Endothelial cell of umbilical vein (primary cell): Measurements from ENCODE around the gene SPATA24. TPM values are rescaled to one million over a fixed set of nuclear protein-coding genes. Genes with fewer than 3 reads are reported as not detected.

Experiments
- BruUV-seq: library from RNA; stranded (reverse); fragments of 400-500 nt; replicated peaks from 2 replicates; lab custom pipeline; 2021; lab: Mats Ljungman, UMichigan
- CTCF ChIA-PET: fragments of 300-600, 350-600 bp; sonication (Branson Sonifier 250); formaldehyde crosslinking; loops from one replicate; lab custom pipeline; 2021; ENCODE audit warnings: antibody characterized with exemption, inconsistent platforms; lab: Charles Lee
- POLR2A ChIA-PET: fragments of 300-600, 350-600 bp; sonication (Branson Sonifier 250); formaldehyde crosslinking; loops from one replicate; lab custom pipeline; 2021; ENCODE audit warnings: antibody characterized with exemption, inconsistent platforms; lab: Charles Lee
- DNase-seq: peaks from one replicate; pipeline ENCODE4 v3.0.0-alpha.2; 2011; ENCODE audit warnings: low read depth, low spot score
- FAIRE-seq: peaks from 2 replicates; lab custom pipeline; 2011; peaks lifted over from hg19 to GRCh38; lab: Jason Lieb, UNC
- H2AFZ ChIP-seq: 2 replicates; pipeline ENCODE4 v1.6.0; 2012; ENCODE audit warnings: low read depth, low read length, control low read depth, inconsistent platforms
- H3K27ac ChIP-seq: 2 replicates; pipeline ENCODE4 v1.5.1; 2011; ENCODE audit warnings: low read depth, mild to moderate bottlenecking, control low read depth, low read length, moderate library complexity; ENCODE audit not compliant: insufficient read depth
- H3K27me3 ChIP-seq, 2 experiments: 2 replicates each; pipeline versions ENCODE4 v1.6.0 to v1.6.1; 2011; ENCODE audit warnings: low read length in 2 of 2, mixed read lengths in 1 of 2; ENCODE audit not compliant: control insufficient read depth in 2 of 2, insufficient read depth in 2 of 2
- H3K36me3 ChIP-seq, 2 experiments: 2 replicates in 1 of 2; 3 replicates in 1 of 2; pipeline ENCODE4 v1.5.1; 2011; ENCODE audit warnings: low read length in 2 of 2, mild to moderate bottlenecking in 1 of 2, moderate library complexity in 1 of 2; ENCODE audit not compliant: control insufficient read depth in 2 of 2, insufficient read depth in 2 of 2; ENCODE audit errors: extremely low read depth in 1 of 2
- H3K4me1 ChIP-seq: 3 replicates; pipeline ENCODE4 v1.5.1; 2011; ENCODE audit warnings: mild to moderate bottlenecking, low read length; ENCODE audit not compliant: control insufficient read depth, insufficient read depth; ENCODE audit errors: extremely low read depth
- H3K4me2 ChIP-seq: 2 replicates; pipeline ENCODE4 v1.6.1; 2011; ENCODE audit warnings: low read length, control low read depth, mixed read lengths; ENCODE audit not compliant: insufficient read depth
- H3K4me3 ChIP-seq, 3 experiments: fragments of 200-600 bp in 1 of 3; sonication (generic), shearing (Covaris generic) in 1 of 3; replicated peaks in 1 of 3; 2 replicates each; pipeline ENCODE4 v1.5.1; 2011 to 2016; ENCODE audit warnings: control low read depth in 3 of 3, low read length in 3 of 3, mild to moderate bottlenecking in 2 of 3, inconsistent platforms in 1 of 3, low read depth in 1 of 3, moderate library complexity in 1 of 3; ENCODE audit not compliant: insufficient read depth in 1 of 3
- H3K79me2 ChIP-seq: 2 replicates; pipeline ENCODE4 v1.6.0; 2012; ENCODE audit warnings: low read length, inconsistent platforms; ENCODE audit not compliant: control insufficient read depth, insufficient read depth
- H3K9ac ChIP-seq: replicated peaks from 2 replicates; pipeline ENCODE3; 2011; ENCODE audit warnings: low read length, control low read depth; ENCODE audit not compliant: insufficient read depth; ENCODE audit errors: extremely low read depth
- H3K9me1 ChIP-seq: replicated peaks from 3 replicates; pipeline ENCODE4 v1.6.0; 2011; ENCODE audit warnings: mild to moderate bottlenecking, low read length; ENCODE audit not compliant: control insufficient read depth, insufficient read depth; ENCODE audit errors: extremely low read depth
- H3K9me3 ChIP-seq: replicated peaks from 2 replicates; pipeline ENCODE4 v1.5.1; 2012; ENCODE audit warnings: low read length, inconsistent platforms; ENCODE audit not compliant: control insufficient read depth, insufficient read depth
- H4K20me1 ChIP-seq: replicated peaks from 2 replicates; pipeline ENCODE3; 2011; ENCODE audit warnings: mild to moderate bottlenecking, low read length; ENCODE audit not compliant: control insufficient read depth, insufficient read depth; ENCODE audit errors: extremely low read depth
- CTCF ChIP-seq, 2 donors: IDR thresholded peaks; 1 replicate in 1 of 2; 2 replicates in 1 of 2; pipeline ENCODE4 v1.5.1; 2011; ENCODE audit warnings: low read length in 2 of 2, mild to moderate bottlenecking in 2 of 2, moderate library complexity in 2 of 2, control low read depth in 1 of 2, inconsistent platforms in 1 of 2, low read depth in 1 of 2; ENCODE audit not compliant: insufficient read depth in 1 of 2; ENCODE audit errors: extremely low read depth in 1 of 2
- EZH2 ChIP-seq: IDR thresholded peaks from 2 replicates; pipeline ENCODE4 v1.6.1; 2012; ENCODE audit warnings: borderline replicate concordance, low read depth, mild to moderate bottlenecking, moderate library complexity, low read length, inconsistent platforms; ENCODE audit not compliant: severe bottlenecking
- GATA2 ChIP-seq: IDR thresholded peaks from 2 replicates; pipeline ENCODE4 v1.7.0; 2011; ENCODE audit warnings: low read depth, mild to moderate bottlenecking, moderate library complexity, mixed read lengths, low read length; ENCODE audit not compliant: insufficient read length, insufficient read depth
- MYC ChIP-seq: IDR thresholded peaks from one replicate; pipeline ENCODE4 v1.6.1; 2011; ENCODE audit warnings: mild to moderate bottlenecking, low read depth, low read length
- POLR2A ChIP-seq: IDR thresholded peaks from 2 replicates; pipeline ENCODE4 v1.6.1; 2012; ENCODE audit warnings: low read depth, mild to moderate bottlenecking, control low read depth, low read length
- dilution Hi-C: fragments of 300-500 bp; cut with MboI; formaldehyde crosslinking; loops from one replicate; pipeline ENCODE4 v1.15.0; 2019; ENCODE audit warnings: low sequenced_read_pairs; ENCODE audit not compliant: extremely low pct_ligation_motif_present
- intact Hi-C: fragments of 100-400 bp; cut with micrococcal nuclease; formaldehyde crosslinking; loops from one replicate; pipeline ENCODE4 v1.10.0; 2022
- polyA plus RNA-seq, 4 experiments: library from polyadenylated mRNA; depleted of rRNA in 3 of 4; stranded (reverse) in 3 of 4; unstranded in 1 of 4; fragments of >200 nt; gene quantifications; 2 replicates each; pipeline versions ENCODE4 v1.2.1 to v1.2.3, GENCODE V29; 2011 to 2012; ENCODE audit warnings: missing spikeins in 1 of 4
- total RNA-seq: library from RNA; stranded (reverse); gene quantifications from 2 replicates; pipeline ENCODE4 v1.2.3, GENCODE V29; 2021

SPATA24 gene
- total and polyA plus RNA-seq, 2 donors (not counting 3 experiments of a cell fraction or from before 2014, with no cell fraction given), result 3.2 to 7.9 TPM

GRCh38 chr5:139386050-139386438, 17.8 kb downstream of the SPATA24 start:
- H3K27me3 ChIP-seq, result no peaks in the 10 kb centered on the region
- H3K4me3 ChIP-seq, result no peak overlapping the region
- H3K9me3 ChIP-seq, result no peaks in the 10 kb centered on the region
- FAIRE-seq (no peak), DNase-seq (no peak)
- BruUV-seq, result no TSS peak
- dilution Hi-C loops (no loop called here), intact Hi-C loops (no loop called here)
- no peaks in the 10 kb centered on the region for H4K20me1 ChIP-seq
- ChIA-PET POLR2A (no interaction called here), CTCF (no interaction called here)
- no peaks in the 10 kb centered on the region for H3K79me2 ChIP-seq
- TF ChIP-seq GATA2 (no peak), EZH2 (no peak)
- H2AFZ ChIP-seq, result no peak overlapping the region
- H3K4me2 ChIP-seq, result no peak overlapping the region
- no peak overlapping the region for H3K9ac ChIP-seq
- no peaks in the 10 kb centered on the region for H3K36me3 ChIP-seq
- peaks cover 6% of the 10 kb centered on the region for H3K4me1 ChIP-seq
- H3K27ac ChIP-seq, result no peak overlapping the region
- H3K9me1 ChIP-seq, result no peaks in the 10 kb centered on the region

- Histone ChIP-seq H2AFZ (no peak overlapping the region), H3K36me3 (no peaks in the 10 kb centered on the region), H4K20me1 (no peaks in the 10 kb centered on the region), H3K4me2 (no peak overlapping the region), H3K9me3 (no peaks in the 10 kb centered on the region), H3K27ac (no peak overlapping the region), H3K9me1 (no peaks in the 10 kb centered on the region), H3K4me3 (no peak overlapping the region), H3K4me1 (peaks cover 6% of the 10 kb centered on the region), H3K79me2 (no peaks in the 10 kb centered on the region), H3K9ac (no peak overlapping the region), H3K27me3 (no peaks in the 10 kb centered on the region)
- dilution Hi-C loops, result no loop called here
- CTCF ChIA-PET, result no interaction called here
- intact Hi-C loops, result no loop called here
- no TSS peak for BruUV-seq
- no peak for TF ChIP-seq CTCF (IDR thresholded peaks at IDR 0.05; ENCODE audit: extremely low read depth in 1 of 2, insufficient read depth in 1 of 2, low read depth in 1 of 2, low read length in 2 of 2)
- TF ChIP-seq POLR2A, result no peak
- TF ChIP-seq MYC, result no peak
- no peak for TF ChIP-seq GATA2
- POLR2A ChIA-PET, result no interaction called here
- DNase-seq, result no peak
- no peak for FAIRE-seq
These were observed 18.5 kb downstream of the SPATA24 start for GRCh38 chr5:139385061-139386049.
